HG03378 (cell line): ENCODE results near the gene CAPN14.

Source experiments
- ATAC-seq: cut with Tn5 transposase; IDR thresholded peaks from one replicate; pipeline ENCODE4 v1.9.1; 2021; ENCODE audit warnings: mild to moderate bottlenecking, moderate library complexity; ENCODE audit not compliant: unreplicated experiment

CAPN14 gene

GRCh38 chr2:31217465-31218200 lies at the start of gene CAPN14:
Gene CAPN14 (minus strand): TSS chr2:31217515. CDS start chr2:31205447, 12,068 bp downstream.
- ATAC-seq = no peak

- ATAC-seq = no peak
Observed at GRCh38 chr2:31266804-31267203, 49.5 kb upstream of the CAPN14 start.

- ATAC-seq = no peak
Observed at GRCh38 chr2:31265234-31265633, 47.9 kb upstream of the CAPN14 start.

- no peak for ATAC-seq
Observed at GRCh38 chr2:31263636-31264190, 46.4 kb upstream of the CAPN14 start.

- no peak for ATAC-seq
Observed at GRCh38 chr2:31260870-31261269, 43.6 kb upstream of the CAPN14 start.

GRCh38 chr2:31259075-31259474 lies 41.8 kb upstream of the CAPN14 start:
- ATAC-seq = no peak

- ATAC-seq = peak; percentile 41
Observed at GRCh38 chr2:31258351-31258750, 41.0 kb upstream of the CAPN14 start.

GRCh38 chr2:31256611-31257382 lies 39.5 kb upstream of the CAPN14 start:
- ATAC-seq = no peak

GRCh38 chr2:31255911-31256571 lies 38.7 kb upstream of the CAPN14 start:
- ATAC-seq = peak; percentile 73

- no peak for ATAC-seq
Observed at GRCh38 chr2:31254237-31255203, 37.2 kb upstream of the CAPN14 start.

GRCh38 chr2:31253356-31254131 lies 36.2 kb upstream of the CAPN14 start:
- ATAC-seq = no peak

- ATAC-seq = no peak
Observed at GRCh38 chr2:31251851-31252250, 34.5 kb upstream of the CAPN14 start.

GRCh38 chr2:31251018-31251417 lies 33.7 kb upstream of the CAPN14 start:
- ATAC-seq = no peak

- ATAC-seq = no peak
Observed at GRCh38 chr2:31249009-31249690, 31.8 kb upstream of the CAPN14 start.

GRCh38 chr2:31248139-31248538 lies 30.8 kb upstream of the CAPN14 start:
- ATAC-seq = no peak

GRCh38 chr2:31247711-31248110 lies 30.4 kb upstream of the CAPN14 start:
- no peak for ATAC-seq

- no peak for ATAC-seq
Observed at GRCh38 chr2:31246184-31246852, 29.0 kb upstream of the CAPN14 start.

- ATAC-seq = no peak
Observed at GRCh38 chr2:31244101-31244500, 26.8 kb upstream of the CAPN14 start.
